Fibroblast of lung (primary cell): ENCODE results near the gene SCRG1. TPM values are rescaled to one million over a fixed set of nuclear protein-coding genes. Genes with fewer than 3 reads are reported as not detected.

Source experiments
- DNase-seq, 2 donors: peaks; one replicate each; pipeline versions ENCODE4 v3.0.0 to v3.0.0-alpha.2; 2010; ENCODE audit warnings: low read depth in 2 of 2
- H2AFZ ChIP-seq: 2 replicates; pipeline ENCODE4 v1.5.1; 2012; ENCODE audit warnings: low read length, control low read depth, inconsistent platforms
- H3K27ac ChIP-seq: 2 replicates; pipeline ENCODE4 v1.5.1; 2011; ENCODE audit warnings: low read length, control low read depth; ENCODE audit not compliant: insufficient read depth
- H3K27me3 ChIP-seq: 2 replicates; pipeline ENCODE4 v1.5.1; 2011; ENCODE audit warnings: mild to moderate bottlenecking, low read length; ENCODE audit not compliant: control insufficient read depth, insufficient read depth
- H3K36me3 ChIP-seq: 2 replicates; pipeline ENCODE4 v1.5.1; 2011; ENCODE audit warnings: low read length; ENCODE audit not compliant: control insufficient read depth, insufficient read depth
- H3K4me1 ChIP-seq: 2 replicates; pipeline ENCODE4 v1.5.1; 2011; ENCODE audit warnings: low read length; ENCODE audit not compliant: control insufficient read depth, insufficient read depth; ENCODE audit errors: extremely low read depth
- H3K4me2 ChIP-seq: 2 replicates; pipeline ENCODE4 v1.5.1; 2011; ENCODE audit warnings: low read length, control low read depth; ENCODE audit not compliant: insufficient read depth; ENCODE audit errors: extremely low read depth
- H3K4me3 ChIP-seq, 4 experiments: fragments of 200-600 bp in 1 of 4; sonication (generic) in 1 of 4; replicated peaks in 1 of 4; 2 replicates each; pipeline ENCODE4 v1.5.1; 2011 to 2016; ENCODE audit warnings: low read length in 4 of 4, low read depth in 3 of 4, mild to moderate bottlenecking in 3 of 4, control low read depth in 2 of 4, inconsistent platforms in 1 of 4, mixed read lengths in 1 of 4; ENCODE audit not compliant: insufficient read depth in 1 of 4; ENCODE audit errors: control extremely low read depth in 1 of 4
- H3K79me2 ChIP-seq: 2 replicates; pipeline ENCODE4 v1.5.1; 2012; ENCODE audit warnings: mild to moderate bottlenecking, low read length, inconsistent platforms; ENCODE audit not compliant: control insufficient read depth, insufficient read depth
- H3K9ac ChIP-seq: 2 replicates; pipeline ENCODE4 v1.5.1; 2011; ENCODE audit warnings: mild to moderate bottlenecking, low read length, control low read depth; ENCODE audit not compliant: insufficient read depth
- H3K9me3 ChIP-seq: 2 replicates; pipeline ENCODE4 v1.5.1; 2012; ENCODE audit warnings: low read depth, low read length; ENCODE audit not compliant: control insufficient read depth, insufficient read depth
- H4K20me1 ChIP-seq: 2 replicates; pipeline ENCODE4 v1.5.1; 2011; ENCODE audit warnings: low read length; ENCODE audit not compliant: control insufficient read depth, insufficient read depth; ENCODE audit errors: extremely low read depth
- CTCF ChIP-seq, 2 donors: IDR thresholded peaks in 1 of 2; conservative IDR thresholded peaks in 1 of 2; 1 replicate in 1 of 2; 2 replicates in 1 of 2; pipeline ENCODE4 v1.5.1; 2011 to 2012; ENCODE audit warnings: low read length in 2 of 2, control low read depth in 1 of 2, inconsistent platforms in 1 of 2, low read depth in 1 of 2, mild to moderate bottlenecking in 1 of 2
- EZH2 ChIP-seq: IDR thresholded peaks from 2 replicates; pipeline ENCODE4 v1.5.1; 2012; ENCODE audit warnings: low read length, control low read depth, mild to moderate bottlenecking; ENCODE audit errors: missing control alignments
- polyA plus RNA-seq, 2 donors: library from polyadenylated mRNA; depleted of rRNA in 1 of 2; stranded (reverse) in 1 of 2; unstranded in 1 of 2; fragments of >200 nt; gene quantifications; 2 replicates each; pipeline ENCODE4 v1.2.1, GENCODE V29; 2011 to 2012; ENCODE audit warnings: missing spikeins in 1 of 2
- total RNA-seq: library from RNA; depleted of rRNA; stranded (reverse); fragments of >200 nt; gene quantifications from 2 replicates; pipeline ENCODE4 v1.2.1, GENCODE V29; 2014

Gene SCRG1
- total and polyA plus RNA-seq, 2 donors (not counting 1 experiment from before 2014, with no cell fraction given) = 0.17 to 0.39 TPM

DNA sequence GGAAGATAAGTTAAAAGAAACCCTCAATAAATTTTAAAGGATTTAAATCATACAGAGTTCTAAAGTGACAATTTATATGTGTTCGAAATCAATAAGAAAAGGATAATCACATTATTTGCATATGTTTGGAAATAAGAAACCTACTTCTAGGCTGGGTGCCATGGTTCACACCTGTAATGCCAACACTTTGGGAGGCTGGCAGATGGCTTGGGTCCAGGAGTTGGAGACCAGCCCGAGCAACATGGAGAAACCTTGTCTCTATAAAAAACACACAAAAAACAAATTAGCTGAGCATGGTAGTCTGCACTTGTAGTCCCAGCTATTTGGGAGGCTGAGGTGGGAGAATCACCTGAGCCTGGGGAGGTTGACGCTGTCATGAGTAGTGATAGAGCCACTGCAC is 36.2 kb downstream of the SCRG1 start:
- Histone ChIP-seq H3K4me1 (no peaks in the 10 kb centered on the region), H4K20me1 (no peaks in the 10 kb centered on the region), H3K36me3 (no peaks in the 10 kb centered on the region), H3K4me2 (no peak overlapping the region), H3K9ac (no peak overlapping the region), H3K79me2 (no peaks in the 10 kb centered on the region), H3K27me3 (no peaks in the 10 kb centered on the region), H3K27ac (no peak overlapping the region), H3K4me3 (no peak overlapping the region), H2AFZ (no peak overlapping the region), H3K9me3 (no peaks in the 10 kb centered on the region)
- TF ChIP-seq CTCF (conservative IDR thresholded peaks at IDR 0.05 in 1 of 2, IDR thresholded peaks at IDR 0.05 in 1 of 2; ENCODE audit: low read depth in 1 of 2, low read length in 2 of 2) (no peak), EZH2 (no peak)
- no peak for DNase-seq

- Histone ChIP-seq H3K4me3 (no peak overlapping the region), H3K9ac (no peak overlapping the region), H3K4me1 (no peaks in the 10 kb centered on the region), H3K9me3 (no peaks in the 10 kb centered on the region), H3K4me2 (no peak overlapping the region), H3K27ac (no peak overlapping the region), H4K20me1 (no peaks in the 10 kb centered on the region), H3K79me2 (no peaks in the 10 kb centered on the region), H3K27me3 (no peaks in the 10 kb centered on the region), H3K36me3 (no peaks in the 10 kb centered on the region), H2AFZ (peak overlapping the region; percentile 52)
- peak in 1 of 2 donors; percentile 34 for DNase-seq
- TF ChIP-seq EZH2 (no peak), CTCF (conservative IDR thresholded peaks at IDR 0.05 in 1 of 2, IDR thresholded peaks at IDR 0.05 in 1 of 2; ENCODE audit: low read depth in 1 of 2, low read length in 2 of 2) (peak; percentile 23 to 50)
Observed at GRCh38 chr4:173360587-173361221, 38.2 kb downstream of the SCRG1 start.

DNA sequence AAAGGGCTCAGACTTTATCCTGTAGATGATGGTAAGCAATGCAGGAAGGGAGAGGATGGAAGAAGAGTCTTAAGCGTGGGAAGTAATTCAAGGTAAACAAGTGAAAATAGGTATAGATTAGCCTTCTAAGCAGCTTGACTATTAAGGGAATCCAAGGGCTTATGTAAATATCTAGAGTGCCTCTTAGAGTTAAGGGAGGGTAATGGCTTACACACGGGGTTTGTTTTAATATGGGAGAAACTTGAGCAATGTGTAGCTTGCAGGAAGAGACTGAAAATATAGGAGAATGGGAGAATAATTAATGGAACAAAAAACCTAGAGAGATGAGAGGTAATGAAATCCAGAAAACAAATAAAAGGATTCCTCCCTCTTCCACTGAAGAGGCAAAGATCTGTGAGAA is 41.0 kb downstream of the SCRG1 start:
- Histone ChIP-seq H3K4me2 (no peak overlapping the region), H3K9me3 (no peaks in the 10 kb centered on the region), H3K9ac (no peak overlapping the region), H3K27ac (no peak overlapping the region), H3K36me3 (no peaks in the 10 kb centered on the region), H3K4me1 (no peaks in the 10 kb centered on the region), H4K20me1 (no peaks in the 10 kb centered on the region), H3K4me3 (no peak overlapping the region), H3K27me3 (no peaks in the 10 kb centered on the region), H2AFZ (no peak overlapping the region), H3K79me2 (no peaks in the 10 kb centered on the region)
- TF ChIP-seq CTCF (conservative IDR thresholded peaks at IDR 0.05 in 1 of 2, IDR thresholded peaks at IDR 0.05 in 1 of 2; ENCODE audit: low read depth in 1 of 2, low read length in 2 of 2) = no peak
- DNase-seq = no peak
